AG08395 (cell line): ENCODE measurements around the gene SOX13.

Experiments used
- DNase-seq: peaks from one replicate; pipeline ENCODE4 v3.0.0; 2012; ENCODE audit warnings: mixed read lengths, low spot score

Gene SOX13

GRCh38 chr1:204108312-204109141 lies 35.6 kb downstream of the SOX13 start:
- no peak for DNase-seq

DNA sequence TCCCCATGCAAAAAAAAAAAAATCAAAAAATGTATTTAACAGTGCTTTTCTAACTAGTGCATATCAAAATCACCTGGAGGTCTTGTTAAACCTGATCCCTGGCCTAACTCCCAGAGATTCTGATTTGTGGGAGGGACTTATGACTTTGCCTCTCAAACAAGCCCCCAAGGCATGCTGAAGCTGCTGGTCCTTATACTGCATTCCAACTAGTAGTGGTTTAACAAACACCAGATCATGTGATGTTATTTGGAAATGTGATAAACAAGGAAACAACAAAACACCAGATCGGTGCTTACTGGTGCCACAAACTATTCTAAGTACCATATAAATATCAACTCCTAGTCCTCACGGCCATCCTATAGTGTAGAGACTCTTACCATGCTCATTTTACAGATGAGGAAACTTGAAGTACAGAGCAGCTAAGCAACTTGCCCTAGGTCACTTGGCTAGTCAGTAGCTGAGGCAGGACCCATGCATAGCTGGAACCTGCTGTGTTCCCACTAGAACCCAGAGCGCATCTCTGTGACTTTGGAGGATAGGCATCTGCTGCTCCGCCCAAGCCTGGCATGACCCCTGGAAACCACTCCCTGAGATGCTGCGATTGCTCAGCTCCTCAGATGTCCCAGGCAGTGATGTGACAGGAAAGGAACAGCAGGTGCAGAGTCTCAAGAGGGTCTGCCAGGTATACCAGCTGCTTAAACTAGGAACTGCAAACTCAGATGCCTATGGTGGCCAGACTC lies 38.1 kb downstream of the SOX13 start:
- no peak for DNase-seq

DNA sequence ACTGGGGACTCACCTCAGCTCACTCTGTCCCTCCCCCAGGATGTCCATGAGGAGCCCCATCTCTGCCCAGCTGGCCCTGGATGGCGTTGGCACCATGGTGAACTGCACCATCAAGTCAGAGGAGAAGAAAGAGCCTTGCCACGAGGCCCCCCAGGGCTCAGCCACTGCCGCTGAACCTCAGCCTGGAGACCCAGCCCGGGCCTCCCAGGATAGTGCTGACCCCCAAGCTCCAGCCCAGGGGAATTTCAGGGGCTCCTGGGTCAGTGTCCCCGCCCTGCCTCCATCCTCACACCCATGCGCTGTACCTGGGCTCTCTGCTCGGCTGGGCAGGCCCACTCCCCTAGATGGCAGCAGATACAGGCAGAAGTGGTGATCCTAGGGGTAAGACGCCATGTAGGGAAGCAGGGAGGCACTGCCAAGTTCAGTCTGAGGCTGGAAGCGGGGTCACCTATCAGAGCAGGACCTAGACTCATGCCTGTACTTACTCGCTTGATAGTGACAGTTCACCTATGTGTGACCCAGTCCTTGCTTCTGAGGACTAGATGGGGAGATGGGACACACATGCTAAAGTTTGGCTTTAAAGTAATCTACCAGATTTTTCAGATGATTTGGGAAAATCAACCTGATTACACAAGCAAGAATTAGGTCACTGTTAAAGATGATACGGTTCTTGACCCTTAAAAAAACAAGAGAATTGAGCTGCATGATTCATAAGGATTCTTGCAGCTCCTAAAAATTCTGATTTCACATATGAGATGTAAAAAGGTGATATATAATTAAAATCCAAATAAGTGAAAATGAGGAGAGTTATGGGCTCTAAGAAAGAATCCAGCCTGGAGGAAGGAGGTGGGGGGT lies 40.2 kb downstream of the SOX13 start:
- DNase-seq, result no peak

- DNase-seq, result no peak
Measured at GRCh38 chr1:204113896-204114295, 41.0 kb downstream of the SOX13 start.

DNA sequence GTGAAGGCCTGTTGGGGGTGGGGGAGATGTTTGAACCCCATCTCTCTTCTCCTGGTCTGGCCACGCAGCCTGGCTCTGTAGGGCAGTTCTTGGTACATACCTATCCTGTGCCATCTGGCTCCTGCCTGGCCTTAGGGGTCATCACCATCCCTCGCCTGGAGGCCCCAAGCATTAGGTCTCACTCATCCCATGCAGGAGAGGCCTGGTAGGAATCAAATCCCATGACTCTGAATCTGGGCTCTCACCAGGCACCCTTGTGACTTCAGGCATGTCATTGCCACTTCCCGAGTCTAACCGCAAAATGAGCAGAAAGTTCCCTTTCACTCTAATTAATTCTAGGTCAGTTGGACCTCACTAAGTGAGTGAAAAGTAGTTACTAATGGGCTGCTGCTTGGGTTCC lies 41.7 kb downstream of the SOX13 start:
- no peak for DNase-seq

DNA sequence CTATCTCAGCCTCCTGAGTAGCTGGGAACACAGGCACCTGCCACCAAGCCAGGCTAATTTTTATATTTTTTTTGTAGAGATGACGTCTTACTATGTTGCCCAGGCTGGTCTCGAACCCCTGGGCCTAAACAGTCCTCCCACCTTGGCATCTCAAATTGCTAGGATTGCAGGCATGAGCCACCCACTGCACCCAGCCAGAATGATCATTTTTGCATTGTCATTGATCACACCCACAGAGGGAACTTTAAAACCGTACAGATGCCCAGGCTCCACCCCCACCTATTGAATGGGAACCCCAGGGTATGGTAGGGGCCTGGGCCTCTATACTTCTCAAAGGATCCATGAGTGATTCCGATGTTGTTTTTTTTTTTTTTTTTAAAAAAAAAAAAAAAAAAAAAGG lies 42.2 kb downstream of the SOX13 start:
- no peak for DNase-seq

DNA sequence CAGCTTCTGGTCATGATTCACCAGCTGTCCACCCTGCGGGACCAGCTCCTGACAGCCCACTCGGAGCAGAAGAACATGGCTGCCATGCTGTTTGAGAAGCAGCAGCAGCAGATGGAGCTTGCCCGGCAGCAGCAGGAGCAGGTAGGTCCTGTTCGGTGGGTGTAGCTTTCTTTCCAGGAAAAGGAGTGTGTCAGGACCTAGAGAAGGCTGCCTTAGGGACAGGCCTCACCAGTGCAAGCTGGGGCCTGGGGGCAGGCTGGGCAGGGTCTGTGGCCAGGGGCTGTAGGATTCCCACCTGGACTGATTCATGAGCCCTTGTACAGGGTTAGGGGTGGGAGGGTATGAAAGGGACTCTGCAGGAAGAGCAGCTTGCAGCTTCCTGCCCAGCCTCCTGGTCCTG lies 43.6 kb downstream of the SOX13 start:
- DNase-seq, result no peak

DNA sequence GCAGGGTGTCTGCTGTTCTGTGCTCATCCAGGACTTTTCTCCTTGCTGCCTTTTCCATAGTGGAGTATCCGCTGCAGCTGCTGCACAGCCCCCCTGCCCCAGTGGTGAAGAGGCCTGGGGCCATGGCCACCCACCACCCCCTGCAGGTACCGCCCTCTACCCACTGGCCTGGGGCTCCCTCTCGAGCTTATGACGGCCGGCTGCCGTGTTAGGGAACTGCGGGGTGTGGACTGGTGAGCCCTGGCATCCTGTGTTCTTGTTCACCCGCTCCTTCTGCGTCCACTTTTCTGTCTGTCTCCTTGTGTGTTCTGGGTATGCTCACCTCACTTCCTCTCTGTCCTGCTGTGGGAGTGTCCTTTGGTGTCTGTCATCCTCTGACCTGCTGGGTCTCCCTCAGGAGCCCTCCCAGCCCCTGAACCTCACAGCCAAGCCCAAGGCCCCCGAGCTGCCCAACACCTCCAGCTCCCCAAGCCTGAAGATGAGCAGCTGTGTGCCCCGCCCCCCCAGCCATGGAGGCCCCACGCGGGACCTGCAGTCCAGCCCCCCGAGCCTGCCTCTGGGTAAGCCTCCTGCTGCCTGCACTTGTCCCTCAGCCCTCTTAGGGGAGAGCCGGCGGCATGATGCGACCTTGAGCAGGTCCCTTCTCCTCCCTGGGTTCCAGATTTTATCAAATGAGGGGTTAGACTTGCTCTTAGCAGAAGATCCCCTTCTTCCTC lies 49.1 kb downstream of the SOX13 start:
- DNase-seq, result no peak

GRCh38 chr1:204123376-204123775 lies 50.5 kb downstream of the SOX13 start:
- no peak for DNase-seq

GRCh38 chr1:204124639-204125038 lies 51.7 kb downstream of the SOX13 start:
- no peak for DNase-seq

GRCh38 chr1:204125759-204126351 lies 52.9 kb downstream of the SOX13 start:
- DNase-seq, result no peak

GRCh38 chr1:204126386-204126785 lies 53.5 kb downstream of the SOX13 start:
- DNase-seq, result no peak

DNA sequence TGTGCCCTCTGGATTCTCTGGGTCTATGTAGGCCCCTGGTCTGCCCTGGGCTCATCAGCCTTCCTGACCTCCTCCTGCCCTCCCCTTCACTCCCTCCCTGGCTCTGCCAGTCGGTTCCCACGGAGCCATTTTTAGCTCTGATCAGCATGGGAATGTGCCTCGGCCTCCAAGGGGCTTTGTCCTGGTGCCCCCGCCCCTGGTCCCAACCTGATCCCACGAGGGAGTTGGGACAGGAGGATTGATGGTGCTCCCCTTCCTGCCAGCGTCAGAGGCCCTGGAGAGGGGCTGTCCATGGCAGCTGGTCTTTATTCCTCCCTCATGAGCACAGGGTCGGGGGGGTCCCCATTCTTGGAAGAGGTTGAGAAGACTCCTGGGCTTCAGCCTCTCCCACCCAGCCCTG lies 54.0 kb downstream of the SOX13 start:
- DNase-seq, result no peak

GRCh38 chr1:204127597-204128242 lies 54.8 kb downstream of the SOX13 start:
- DNase-seq, result peak; percentile 91

DNA sequence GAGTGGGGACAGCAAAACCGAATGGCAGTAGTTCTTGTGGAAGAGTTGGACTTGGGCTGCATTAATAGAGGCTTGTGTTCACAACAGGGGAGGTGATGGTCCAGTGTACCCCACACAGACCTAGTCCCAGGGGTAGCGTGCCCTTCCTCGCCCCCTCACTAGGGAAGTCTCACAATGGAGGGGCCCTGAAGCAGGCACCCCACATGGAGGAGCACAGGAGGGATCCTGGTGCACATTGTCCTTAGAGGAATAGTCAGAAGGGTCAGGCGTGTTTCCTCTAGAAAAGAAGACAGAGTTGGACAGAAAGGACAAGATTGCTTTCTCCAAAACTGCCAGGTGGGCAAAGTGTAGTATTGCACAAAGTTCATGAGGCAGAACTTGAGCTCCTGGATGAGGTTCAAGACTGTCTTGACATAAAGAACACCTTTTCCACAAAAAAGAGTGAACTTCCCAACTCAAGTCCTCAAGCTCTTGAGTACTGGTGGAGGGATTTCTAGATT lies 55.6 kb downstream of the SOX13 start:
- no peak for DNase-seq

DNA sequence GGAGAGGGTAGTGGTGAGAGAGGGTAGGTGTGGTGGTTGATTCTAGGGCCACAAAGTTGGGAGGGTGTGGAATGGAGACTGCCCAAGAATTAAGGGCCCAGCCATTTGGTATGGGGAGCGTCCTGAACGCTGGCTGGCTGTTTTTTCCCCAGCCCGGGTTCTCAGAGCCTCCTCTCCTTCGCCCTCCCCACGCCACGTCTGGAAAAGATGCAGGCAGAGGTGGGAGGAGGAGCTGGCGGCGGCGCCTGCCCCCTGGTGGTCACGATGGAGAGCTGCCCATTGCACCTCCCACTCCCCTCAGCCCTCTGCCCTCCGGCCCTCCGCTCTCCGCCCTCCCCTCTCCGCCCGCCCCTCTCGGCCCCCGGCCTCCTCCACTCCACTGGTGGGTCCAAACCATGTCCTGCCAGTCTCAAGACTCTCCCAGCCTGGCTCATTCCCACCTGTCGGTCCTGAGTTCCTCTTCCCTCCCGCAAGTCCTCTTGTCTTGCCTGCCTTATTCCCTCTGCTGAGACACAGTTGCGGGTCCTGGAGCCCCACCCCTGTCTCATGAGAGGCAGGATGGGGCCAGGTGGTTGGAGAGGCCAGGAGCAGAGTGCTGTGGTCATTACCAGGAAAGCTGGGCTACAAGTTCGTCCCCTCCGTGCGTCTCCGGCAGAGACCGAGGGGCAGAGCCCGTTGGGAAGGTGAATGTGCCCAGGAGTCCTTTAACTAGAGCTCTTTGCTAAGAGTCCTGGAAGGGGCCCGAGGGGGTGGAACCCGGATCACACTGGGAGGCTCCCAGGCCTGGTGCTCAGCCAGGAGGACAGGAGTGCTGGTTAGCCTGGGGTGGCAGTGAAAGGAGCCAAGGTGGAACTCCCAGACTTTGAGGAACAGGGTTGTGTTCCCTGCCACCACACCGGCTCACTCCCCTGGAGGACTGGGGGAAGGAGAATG lies 56.3 kb downstream of the SOX13 start:
- peak; percentile 89 for DNase-seq

GRCh38 chr1:204130178-204130577 lies 57.3 kb downstream of the SOX13 start:
- DNase-seq, result no peak

GRCh38 chr1:204130981-204131892 lies 58.3 kb downstream of the SOX13 start:
- peak; percentile 90 for DNase-seq

DNA sequence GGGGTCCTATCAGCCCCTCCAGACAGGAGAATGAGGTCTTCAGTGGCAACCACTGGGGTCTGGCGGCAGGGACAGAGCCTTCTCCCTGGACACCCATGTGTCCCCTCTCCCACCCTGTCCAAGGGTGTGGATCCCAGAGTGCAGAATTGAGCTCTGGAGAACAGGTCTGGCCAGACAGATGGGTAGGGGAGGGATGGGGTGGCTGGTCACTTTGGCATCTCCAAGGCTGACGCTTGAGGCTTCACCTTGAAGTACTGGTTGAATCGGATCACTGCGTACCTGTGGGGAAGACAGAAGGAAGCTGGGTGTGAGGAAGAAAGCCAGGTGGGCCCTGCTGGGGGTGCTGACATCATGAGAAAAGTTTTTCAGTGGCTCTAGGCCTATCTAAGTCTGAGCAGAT lies 59.1 kb downstream of the SOX13 start:
- DNase-seq, result no peak
